ENCODE measurements around the gene SART1.

SART1 gene

GRCh38 chr11:65967329-65967934 is 5.9 kb downstream of the SART1 start:
- DNase-seq = no peak

- DNase-seq = no peak
Observed at GRCh38 chr11:65968600-65969482, 7.3 kb downstream of the SART1 start.

GRCh38 chr11:65972116-65972515 is 10.6 kb downstream of the SART1 start:
- no peak for DNase-seq

GRCh38 chr11:65973439-65974110 is 12.0 kb downstream of the SART1 start:
- DNase-seq = no peak

GRCh38 chr11:65975771-65976170 is 14.2 kb downstream of the SART1 start:
- DNase-seq = no peak

GRCh38 chr11:65976216-65977176 is 15.0 kb downstream of the SART1 start:
- no peak for DNase-seq

- no peak for DNase-seq
Observed at GRCh38 chr11:65977621-65978390, 16.3 kb downstream of the SART1 start.

GRCh38 chr11:65978391-65979238 is 17.1 kb downstream of the SART1 start:
- no peak for DNase-seq

- DNase-seq = no peak
Observed at GRCh38 chr11:65979261-65979759, 17.8 kb downstream of the SART1 start.

GRCh38 chr11:65981101-65981740 is 19.7 kb downstream of the SART1 start:
- no peak for DNase-seq

GRCh38 chr11:65981972-65982823 is 20.7 kb downstream of the SART1 start:
- DNase-seq = no peak

- DNase-seq = no peak
Observed at GRCh38 chr11:65982824-65983588, 21.5 kb downstream of the SART1 start.

GRCh38 chr11:65983589-65983987 is 22.1 kb downstream of the SART1 start:
- DNase-seq = no peak

- no peak for DNase-seq
Observed at GRCh38 chr11:65987336-65987735, 25.8 kb downstream of the SART1 start.

- DNase-seq = peak; percentile 79
Observed at GRCh38 chr11:65988791-65989592, 27.5 kb downstream of the SART1 start.

- no peak for DNase-seq
Observed at GRCh38 chr11:65992056-65992455, 30.5 kb downstream of the SART1 start.

- no peak for DNase-seq
Observed at GRCh38 chr11:65997286-65997685, 35.8 kb downstream of the SART1 start.
